GM11168 (cell line): ENCODE results near the gene PTPRN2.

ENCODE experiments used
- in situ Hi-C: fragments of 300-500 bp; cut with MboI; formaldehyde crosslinking; loops from one replicate; pipeline ENCODE4 v1.12.0; 2022; ENCODE audit warnings: low sequenced_read_pairs; ENCODE audit not compliant: unreplicated experiment

PTPRN2 gene

GRCh38 chr7:157889480-157889879, 698.1 kb downstream of the PTPRN2 start:
- in situ Hi-C loops: no loop called here

GRCh38 chr7:157888579-157888978, 699.0 kb downstream of the PTPRN2 start:
- in situ Hi-C loops: no loop called here

GRCh38 chr7:157887400-157887799, 700.2 kb downstream of the PTPRN2 start:
- in situ Hi-C loops: no loop called here

- in situ Hi-C loops: no loop called here
These were observed 700.9 kb downstream of the PTPRN2 start for GRCh38 chr7:157886711-157887110.

- in situ Hi-C loops: no loop called here
These were observed 701.4 kb downstream of the PTPRN2 start for GRCh38 chr7:157886266-157886665.

DNA sequence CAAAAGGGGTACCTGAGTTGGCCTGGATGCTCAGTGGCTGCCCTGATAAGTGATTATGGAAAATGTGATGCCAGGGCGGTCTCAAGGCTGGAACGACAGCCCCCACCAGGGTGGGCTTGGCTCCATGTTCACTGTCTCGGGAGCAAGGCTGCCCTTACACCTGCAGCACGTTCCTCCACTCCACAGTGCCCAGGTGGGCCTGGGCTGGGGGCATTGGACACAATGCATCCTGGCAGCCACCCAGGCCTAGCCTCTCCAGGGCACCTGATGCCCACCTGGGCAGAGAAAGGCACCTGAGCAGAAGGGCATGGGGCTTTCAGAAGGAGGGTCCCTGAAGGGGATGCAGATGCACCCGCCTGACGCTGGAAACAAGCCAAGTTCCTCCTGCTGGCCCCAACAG, 702.5 kb downstream of the PTPRN2 start:
- in situ Hi-C loops: no loop called here

GRCh38 chr7:157884461-157885062, 703.1 kb downstream of the PTPRN2 start:
- in situ Hi-C loops: no loop called here

DNA sequence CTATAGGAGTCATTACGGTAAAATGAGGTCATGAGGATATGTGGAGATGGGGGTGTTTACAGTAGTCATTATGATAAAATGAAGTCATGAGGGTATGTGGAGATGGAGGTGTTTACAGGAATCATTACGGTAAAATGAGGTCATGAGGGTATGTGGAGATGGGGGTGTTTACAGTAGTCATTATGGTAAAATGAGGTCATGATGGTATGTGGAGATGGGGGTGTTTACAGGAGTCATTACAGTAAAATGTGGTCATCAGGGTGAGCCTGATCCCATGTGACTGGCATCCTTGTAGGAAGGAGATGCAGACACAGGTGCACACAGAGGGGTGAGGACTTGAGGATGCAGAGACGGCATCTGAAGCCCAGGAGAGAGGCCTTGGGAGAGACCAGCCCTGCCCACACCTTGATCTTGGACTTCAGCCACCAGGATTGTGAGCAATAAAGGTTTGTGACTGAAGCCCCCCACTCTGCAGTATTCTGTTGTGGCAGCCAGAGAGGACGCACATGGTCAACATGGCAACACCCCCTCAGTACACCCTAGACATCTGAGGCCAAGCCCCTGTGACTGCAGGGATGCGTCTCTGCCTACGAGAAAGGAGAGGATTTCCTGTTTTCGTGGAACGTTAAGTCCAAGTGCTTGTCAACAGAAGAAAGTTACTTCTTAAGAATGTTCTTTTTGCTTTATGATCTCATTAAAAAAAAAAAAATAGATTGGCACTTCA, 706.4 kb downstream of the PTPRN2 start:
- in situ Hi-C loops: no loop called here

GRCh38 chr7:157879391-157879790, 708.2 kb downstream of the PTPRN2 start:
- in situ Hi-C loops: no loop called here

DNA sequence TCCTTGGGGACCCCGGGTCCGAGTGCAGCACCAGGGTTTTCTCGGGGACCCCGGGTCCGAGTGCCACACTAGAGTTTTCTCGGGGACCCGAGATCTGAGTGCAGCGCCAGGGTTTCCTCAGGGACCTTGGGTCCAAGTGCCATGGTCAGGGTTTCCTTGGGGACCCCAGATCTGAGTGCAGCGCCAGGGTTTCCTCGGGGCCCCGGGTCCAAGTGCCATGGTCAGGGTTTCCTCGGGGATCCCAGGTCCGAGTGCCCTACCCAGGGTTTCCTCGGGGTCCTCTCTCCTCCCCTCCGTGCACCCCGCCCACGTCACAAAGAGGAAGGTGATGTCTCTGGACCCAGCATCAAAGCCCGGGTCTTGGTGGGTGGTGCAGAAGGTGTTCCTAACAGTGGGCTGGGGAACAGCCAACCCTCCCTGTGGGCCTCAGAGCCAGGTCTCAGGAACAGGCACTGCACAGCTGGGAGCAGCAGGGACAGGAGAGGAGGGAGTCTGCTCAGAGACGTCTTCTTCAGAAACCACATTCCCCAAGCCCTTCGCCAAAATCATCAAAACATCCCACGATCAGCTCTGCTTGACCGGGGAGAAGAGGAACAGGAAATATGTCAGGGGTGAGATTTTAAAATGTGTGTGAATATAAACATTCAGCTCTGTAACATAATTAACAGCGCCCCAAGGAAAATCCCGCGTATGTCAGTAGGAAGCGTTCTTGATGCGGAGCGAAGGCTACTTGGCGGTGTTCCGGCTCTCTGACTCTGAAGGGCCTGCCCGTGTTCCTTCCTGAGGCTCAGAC, 710.1 kb downstream of the PTPRN2 start:
- in situ Hi-C loops: no loop called here

GRCh38 chr7:157876469-157877285, 710.9 kb downstream of the PTPRN2 start:
- in situ Hi-C loops: no loop called here

- in situ Hi-C loops: no loop called here
These were observed 712.1 kb downstream of the PTPRN2 start for GRCh38 chr7:157875230-157876179.

DNA sequence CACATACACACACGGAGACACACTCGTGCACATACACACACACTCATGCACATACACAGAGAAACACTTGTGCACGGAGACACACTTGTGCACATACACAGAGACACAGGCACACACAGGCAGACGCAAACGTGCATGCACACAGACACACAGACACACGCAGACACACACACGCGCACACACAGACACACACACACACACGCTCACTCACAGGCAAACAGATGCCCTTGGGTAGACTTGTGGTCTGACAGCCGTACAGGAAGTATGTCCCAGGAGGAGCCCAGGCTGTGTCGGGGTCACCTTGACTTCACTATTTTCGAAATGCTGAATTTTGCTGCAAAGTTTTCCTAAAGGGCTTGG, 712.8 kb downstream of the PTPRN2 start:
- in situ Hi-C loops: no loop called here

DNA sequence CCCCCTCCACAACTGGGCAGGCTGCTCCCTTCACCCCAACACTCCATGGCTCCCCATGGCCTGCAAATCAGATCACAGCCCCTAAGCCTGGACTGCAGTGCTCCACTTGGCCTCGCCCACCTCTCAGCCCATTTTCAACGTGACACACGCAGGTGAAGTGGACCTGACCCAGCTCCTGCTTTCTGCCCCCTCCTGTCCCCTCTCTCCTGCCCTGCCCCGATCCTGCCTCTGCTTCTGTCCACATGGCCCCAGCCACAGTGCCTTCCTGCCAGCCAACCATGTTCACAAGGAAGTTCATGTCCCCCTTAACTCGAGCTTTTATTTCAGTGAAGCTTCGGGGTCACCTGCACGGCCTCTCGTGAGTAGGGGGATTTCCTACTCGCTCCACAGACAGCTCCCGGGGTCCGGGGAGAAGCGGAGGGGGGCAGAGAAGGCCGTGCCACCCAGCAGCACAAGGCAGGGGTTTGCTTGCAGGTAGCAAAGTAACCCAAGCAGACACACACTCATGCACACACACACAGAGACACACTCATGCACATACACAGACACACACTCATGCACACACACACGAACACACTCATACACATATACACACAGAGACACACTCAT, 713.3 kb downstream of the PTPRN2 start:
- in situ Hi-C loops: no loop called here

- in situ Hi-C loops: no loop called here
These were observed 714.0 kb downstream of the PTPRN2 start for GRCh38 chr7:157873664-157874063.

DNA sequence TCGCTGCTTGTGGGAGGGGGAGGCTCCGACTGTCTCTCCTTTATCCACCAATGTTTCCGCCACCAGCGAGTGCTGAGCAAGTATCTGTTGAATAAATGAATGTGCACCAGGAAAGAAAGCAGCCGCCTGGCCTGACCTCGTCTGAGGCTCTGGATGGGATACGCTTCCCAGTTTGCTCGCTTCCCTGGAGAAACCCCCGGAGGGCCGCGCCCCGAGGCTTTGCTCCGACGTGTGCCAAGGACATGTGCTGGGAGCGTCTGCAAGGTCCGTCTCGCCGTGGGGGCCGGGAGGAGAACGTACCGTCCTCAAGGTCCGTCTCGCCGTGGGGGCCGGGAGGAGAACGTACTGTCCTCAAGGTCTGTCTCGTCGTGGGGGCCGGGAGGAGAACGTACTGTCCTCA, 714.4 kb downstream of the PTPRN2 start:
- in situ Hi-C loops: no loop called here

DNA sequence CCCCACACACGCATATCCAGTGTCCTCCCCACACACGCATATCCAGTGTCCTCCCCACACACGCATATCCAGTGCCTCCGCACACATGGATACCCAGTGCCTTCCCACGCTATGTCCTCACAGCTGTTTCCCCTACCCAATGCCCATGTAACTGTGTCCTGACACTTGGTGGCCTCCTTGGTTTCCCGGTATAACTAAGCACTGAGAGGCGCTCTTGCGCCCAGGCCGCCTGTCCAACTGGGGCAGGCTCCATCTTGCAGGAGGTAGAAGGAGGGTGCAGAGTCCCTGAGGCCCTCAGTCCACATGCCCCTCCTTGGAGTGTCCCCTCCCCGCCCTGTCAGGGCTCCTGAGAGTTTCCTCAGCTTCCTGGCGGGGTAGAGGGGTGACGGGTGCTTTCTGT, 715.2 kb downstream of the PTPRN2 start:
- in situ Hi-C loops: no loop called here

DNA sequence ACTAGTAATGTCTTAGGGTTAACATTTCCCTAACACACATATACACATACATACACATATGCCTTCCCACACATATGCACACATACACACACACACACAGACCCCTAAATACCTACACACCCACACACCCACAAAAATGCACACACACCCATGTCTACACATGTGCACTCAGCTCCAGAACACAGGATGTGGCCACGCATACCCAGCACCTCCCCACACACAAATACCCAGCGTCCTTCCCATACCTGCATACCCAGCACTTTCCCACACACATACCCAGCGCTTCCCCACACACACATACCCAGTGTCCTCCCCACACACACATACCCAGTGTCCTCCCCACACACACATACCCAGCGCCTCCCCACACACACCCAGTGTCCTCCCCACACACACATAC, 715.9 kb downstream of the PTPRN2 start:
- in situ Hi-C loops: no loop called here

- in situ Hi-C loops: no loop called here
These were observed 716.9 kb downstream of the PTPRN2 start for GRCh38 chr7:157870644-157871290.
